ENCODE results near the gene EML1. TPM values are rescaled to one million over a fixed set of nuclear protein-coding genes. Genes with fewer than 3 reads are reported as not detected.

Gene EML1
- total RNA-seq, 1 experiment from 2014 or later = 16.1 TPM

DNA sequence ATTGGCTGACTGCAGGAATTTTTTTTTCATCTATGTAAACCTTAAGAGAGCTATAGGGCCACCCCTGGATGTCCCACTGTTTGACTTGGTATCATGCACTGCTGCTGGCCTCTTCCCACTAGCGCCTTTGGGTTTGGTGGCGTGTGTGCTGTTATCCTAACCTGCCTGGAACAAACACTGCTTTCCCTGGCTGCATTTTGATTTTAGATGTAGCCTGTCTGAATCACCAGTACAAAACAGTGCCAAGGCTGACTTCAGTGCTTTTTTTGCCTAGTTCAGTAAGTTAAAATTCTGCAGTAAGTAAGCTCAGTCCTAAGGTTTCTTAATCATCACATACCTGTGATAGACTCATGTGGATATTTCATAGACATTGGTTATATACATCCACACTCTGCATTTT is 99.2 kb downstream of the EML1 start:
- H3K9me3 Mint-ChIP-seq = no peaks in the 10 kb centered on the region
- no peak for TF ChIP-seq FOXJ3 (CRISPR knock-in tag; IDR thresholded peaks at IDR 0.05; ENCODE audit: borderline replicate concordance)
- no peak for TF ChIP-seq SMAD4 (CRISPR knock-in tag; IDR thresholded peaks at IDR 0.05)
- no peak overlapping the region for H3K4me3 Mint-ChIP-seq
- DNase-seq (ENCODE audit: low spot score) (no peak), ATAC-seq (no peak)
- POLR2A ChIA-PET = no interaction called here
- no peaks in the 10 kb centered on the region; the same call in 1 of the 2 replicates for H3K27me3 Mint-ChIP-seq (ENCODE audit: low read depth)
- H3K4me1 Mint-ChIP-seq = peaks cover 46% of the 10 kb centered on the region
- no peak overlapping the region for H3K27ac Mint-ChIP-seq
- CTCF ChIA-PET = interaction anchor here (0.9 to 1.8 kb wide), 3 partner anchors 17 to 162 kb away, joined by 3 to 6 read pairs (median 6); no protein-coding TSS in a partner anchor
- no peaks in the 10 kb centered on the region for H3K36me3 Mint-ChIP-seq

DNA sequence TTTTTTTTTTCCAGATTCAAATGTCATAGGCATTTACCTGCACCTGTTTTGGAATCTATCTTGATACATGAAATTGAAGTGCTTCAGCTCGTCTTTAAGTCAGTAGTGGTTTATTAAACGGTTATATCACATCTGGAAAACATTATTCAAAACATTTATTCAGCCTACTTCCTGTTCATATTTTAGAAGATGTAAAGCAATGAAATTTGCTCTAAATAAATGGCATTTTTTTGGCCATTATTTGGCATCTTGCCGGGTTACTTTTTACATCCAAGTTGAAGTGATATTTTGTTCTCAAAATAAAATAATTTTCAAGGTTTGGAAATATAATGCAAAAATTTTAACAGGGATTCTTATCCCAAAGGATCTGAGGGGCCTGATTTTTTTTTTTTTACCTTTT is 103.1 kb downstream of the EML1 start:
- CTCF ChIA-PET = interaction anchor here (3.5 kb wide), 1 partner anchor 166 kb away, joined by 14 read pairs; no protein-coding TSS in a partner anchor
- peaks cover 23% of the 10 kb centered on the region for H3K4me1 Mint-ChIP-seq
- ATAC-seq (no peak), DNase-seq (ENCODE audit: low spot score) (no peak)
- TF ChIP-seq, protein P1, sequence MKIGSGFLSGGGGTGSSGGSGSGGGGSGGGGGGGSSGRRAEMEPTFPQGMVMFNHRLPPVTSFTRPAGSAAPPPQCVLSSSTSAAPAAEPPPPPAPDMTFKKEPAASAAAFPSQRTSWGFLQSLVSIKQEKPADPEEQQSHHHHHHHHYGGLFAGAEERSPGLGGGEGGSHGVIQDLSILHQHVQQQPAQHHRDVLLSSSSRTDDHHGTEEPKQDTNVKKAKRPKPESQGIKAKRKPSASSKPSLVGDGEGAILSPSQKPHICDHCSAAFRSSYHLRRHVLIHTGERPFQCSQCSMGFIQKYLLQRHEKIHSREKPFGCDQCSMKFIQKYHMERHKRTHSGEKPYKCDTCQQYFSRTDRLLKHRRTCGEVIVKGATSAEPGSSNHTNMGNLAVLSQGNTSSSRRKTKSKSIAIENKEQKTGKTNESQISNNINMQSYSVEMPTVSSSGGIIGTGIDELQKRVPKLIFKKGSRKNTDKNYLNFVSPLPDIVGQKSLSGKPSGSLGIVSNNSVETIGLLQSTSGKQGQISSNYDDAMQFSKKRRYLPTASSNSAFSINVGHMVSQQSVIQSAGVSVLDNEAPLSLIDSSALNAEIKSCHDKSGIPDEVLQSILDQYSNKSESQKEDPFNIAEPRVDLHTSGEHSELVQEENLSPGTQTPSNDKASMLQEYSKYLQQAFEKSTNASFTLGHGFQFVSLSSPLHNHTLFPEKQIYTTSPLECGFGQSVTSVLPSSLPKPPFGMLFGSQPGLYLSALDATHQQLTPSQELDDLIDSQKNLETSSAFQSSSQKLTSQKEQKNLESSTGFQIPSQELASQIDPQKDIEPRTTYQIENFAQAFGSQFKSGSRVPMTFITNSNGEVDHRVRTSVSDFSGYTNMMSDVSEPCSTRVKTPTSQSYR (CRISPR knock-in tag; IDR thresholded peaks at IDR 0.05) = no peak
- TF ChIP-seq GTF2I (CRISPR knock-in tag; conservative IDR thresholded peaks at IDR 0.05) (no peak), ESRRA (CRISPR knock-in tag; IDR thresholded peaks at IDR 0.05; ENCODE audit: borderline replicate concordance) (no peak), ATF1 (CRISPR knock-in tag; IDR thresholded peaks at IDR 0.05) (no peak), ZBTB21 (CRISPR knock-in tag; IDR thresholded peaks at IDR 0.05; ENCODE audit: borderline replicate concordance) (no peak), ZNF138 (CRISPR knock-in tag; conservative IDR thresholded peaks at IDR 0.05) (no peak), RELA (CRISPR knock-in tag; IDR thresholded peaks at IDR 0.05; ENCODE audit: borderline replicate concordance) (no peak)
- TF ChIP-seq, protein P2, sequence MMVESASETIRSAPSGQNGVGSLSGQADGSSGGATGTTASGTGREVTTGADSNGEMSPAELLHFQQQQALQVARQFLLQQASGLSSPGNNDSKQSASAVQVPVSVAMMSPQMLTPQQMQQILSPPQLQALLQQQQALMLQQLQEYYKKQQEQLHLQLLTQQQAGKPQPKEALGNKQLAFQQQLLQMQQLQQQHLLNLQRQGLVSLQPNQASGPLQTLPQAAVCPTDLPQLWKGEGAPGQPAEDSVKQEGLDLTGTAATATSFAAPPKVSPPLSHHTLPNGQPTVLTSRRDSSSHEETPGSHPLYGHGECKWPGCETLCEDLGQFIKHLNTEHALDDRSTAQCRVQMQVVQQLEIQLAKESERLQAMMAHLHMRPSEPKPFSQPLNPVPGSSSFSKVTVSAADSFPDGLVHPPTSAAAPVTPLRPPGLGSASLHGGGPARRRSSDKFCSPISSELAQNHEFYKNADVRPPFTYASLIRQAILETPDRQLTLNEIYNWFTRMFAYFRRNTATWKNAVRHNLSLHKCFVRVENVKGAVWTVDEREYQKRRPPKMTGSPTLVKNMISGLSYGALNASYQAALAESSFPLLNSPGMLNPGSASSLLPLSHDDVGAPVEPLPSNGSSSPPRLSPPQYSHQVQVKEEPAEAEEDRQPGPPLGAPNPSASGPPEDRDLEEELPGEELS (CRISPR knock-in tag; IDR thresholded peaks at IDR 0.05) = no peak
- TF ChIP-seq, protein P3, sequence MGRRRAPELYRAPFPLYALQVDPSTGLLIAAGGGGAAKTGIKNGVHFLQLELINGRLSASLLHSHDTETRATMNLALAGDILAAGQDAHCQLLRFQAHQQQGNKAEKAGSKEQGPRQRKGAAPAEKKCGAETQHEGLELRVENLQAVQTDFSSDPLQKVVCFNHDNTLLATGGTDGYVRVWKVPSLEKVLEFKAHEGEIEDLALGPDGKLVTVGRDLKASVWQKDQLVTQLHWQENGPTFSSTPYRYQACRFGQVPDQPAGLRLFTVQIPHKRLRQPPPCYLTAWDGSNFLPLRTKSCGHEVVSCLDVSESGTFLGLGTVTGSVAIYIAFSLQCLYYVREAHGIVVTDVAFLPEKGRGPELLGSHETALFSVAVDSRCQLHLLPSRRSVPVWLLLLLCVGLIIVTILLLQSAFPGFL (CRISPR knock-in tag; IDR thresholded peaks at IDR 0.05; ENCODE audit: borderline replicate concordance) = no peak
- TF ChIP-seq, protein P4, sequence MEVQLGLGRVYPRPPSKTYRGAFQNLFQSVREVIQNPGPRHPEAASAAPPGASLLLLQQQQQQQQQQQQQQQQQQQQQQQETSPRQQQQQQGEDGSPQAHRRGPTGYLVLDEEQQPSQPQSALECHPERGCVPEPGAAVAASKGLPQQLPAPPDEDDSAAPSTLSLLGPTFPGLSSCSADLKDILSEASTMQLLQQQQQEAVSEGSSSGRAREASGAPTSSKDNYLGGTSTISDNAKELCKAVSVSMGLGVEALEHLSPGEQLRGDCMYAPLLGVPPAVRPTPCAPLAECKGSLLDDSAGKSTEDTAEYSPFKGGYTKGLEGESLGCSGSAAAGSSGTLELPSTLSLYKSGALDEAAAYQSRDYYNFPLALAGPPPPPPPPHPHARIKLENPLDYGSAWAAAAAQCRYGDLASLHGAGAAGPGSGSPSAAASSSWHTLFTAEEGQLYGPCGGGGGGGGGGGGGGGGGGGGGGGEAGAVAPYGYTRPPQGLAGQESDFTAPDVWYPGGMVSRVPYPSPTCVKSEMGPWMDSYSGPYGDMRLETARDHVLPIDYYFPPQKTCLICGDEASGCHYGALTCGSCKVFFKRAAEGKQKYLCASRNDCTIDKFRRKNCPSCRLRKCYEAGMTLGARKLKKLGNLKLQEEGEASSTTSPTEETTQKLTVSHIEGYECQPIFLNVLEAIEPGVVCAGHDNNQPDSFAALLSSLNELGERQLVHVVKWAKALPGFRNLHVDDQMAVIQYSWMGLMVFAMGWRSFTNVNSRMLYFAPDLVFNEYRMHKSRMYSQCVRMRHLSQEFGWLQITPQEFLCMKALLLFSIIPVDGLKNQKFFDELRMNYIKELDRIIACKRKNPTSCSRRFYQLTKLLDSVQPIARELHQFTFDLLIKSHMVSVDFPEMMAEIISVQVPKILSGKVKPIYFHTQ (CRISPR knock-in tag; IDR thresholded peaks at IDR 0.05) = no peak
- POLR2A ChIA-PET = no interaction called here
- H3K4me3 Mint-ChIP-seq = no peak overlapping the region
- H3K27ac Mint-ChIP-seq = no peak overlapping the region
- H3K27me3 Mint-ChIP-seq (ENCODE audit: low read depth) = no peaks in the 10 kb centered on the region
- no peaks in the 10 kb centered on the region for H3K9me3 Mint-ChIP-seq
- H3K36me3 Mint-ChIP-seq = peaks cover 7% of the 10 kb centered on the region

DNA sequence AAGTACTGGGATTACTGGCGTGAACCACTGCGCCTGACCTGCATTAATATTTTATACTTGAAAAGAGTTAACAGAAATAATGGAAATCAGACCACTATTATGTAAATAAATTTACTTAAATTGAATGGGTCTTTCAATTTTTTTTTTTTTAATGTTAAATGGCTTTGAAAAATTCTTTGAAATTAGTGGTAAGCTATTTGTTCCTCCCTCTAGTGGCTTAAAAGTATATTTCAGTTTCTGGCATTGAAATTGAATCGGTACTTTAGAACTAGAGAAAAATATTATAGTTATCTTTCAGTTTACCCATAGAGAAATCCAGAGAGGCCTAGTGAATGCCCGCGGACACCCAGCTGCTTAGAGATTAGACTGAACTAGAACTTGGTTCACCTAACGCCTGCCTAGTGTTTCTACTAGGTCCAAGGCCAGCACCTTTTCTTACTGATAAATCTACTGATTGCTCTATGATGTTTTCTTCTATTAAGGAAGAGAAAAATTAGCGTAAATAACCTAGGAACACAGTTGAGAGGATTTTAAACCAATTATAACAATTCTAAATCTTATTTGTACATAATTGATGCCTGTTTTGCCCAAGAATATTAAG is 106.5 kb downstream of the EML1 start:
- no peak overlapping the region for H3K4me3 Mint-ChIP-seq
- H3K9me3 Mint-ChIP-seq = peaks cover 28% of the 10 kb centered on the region
- peaks cover 7% of the 10 kb centered on the region for H3K4me1 Mint-ChIP-seq
- DNase-seq (ENCODE audit: low spot score) (no peak), ATAC-seq (no peak)
- H3K36me3 Mint-ChIP-seq = peaks cover 35% of the 10 kb centered on the region
- no peak for TF ChIP-seq ZNF121 (CRISPR knock-in tag; IDR thresholded peaks at IDR 0.05)
- TF ChIP-seq, protein P5, sequence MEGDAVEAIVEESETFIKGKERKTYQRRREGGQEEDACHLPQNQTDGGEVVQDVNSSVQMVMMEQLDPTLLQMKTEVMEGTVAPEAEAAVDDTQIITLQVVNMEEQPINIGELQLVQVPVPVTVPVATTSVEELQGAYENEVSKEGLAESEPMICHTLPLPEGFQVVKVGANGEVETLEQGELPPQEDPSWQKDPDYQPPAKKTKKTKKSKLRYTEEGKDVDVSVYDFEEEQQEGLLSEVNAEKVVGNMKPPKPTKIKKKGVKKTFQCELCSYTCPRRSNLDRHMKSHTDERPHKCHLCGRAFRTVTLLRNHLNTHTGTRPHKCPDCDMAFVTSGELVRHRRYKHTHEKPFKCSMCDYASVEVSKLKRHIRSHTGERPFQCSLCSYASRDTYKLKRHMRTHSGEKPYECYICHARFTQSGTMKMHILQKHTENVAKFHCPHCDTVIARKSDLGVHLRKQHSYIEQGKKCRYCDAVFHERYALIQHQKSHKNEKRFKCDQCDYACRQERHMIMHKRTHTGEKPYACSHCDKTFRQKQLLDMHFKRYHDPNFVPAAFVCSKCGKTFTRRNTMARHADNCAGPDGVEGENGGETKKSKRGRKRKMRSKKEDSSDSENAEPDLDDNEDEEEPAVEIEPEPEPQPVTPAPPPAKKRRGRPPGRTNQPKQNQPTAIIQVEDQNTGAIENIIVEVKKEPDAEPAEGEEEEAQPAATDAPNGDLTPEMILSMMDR (IDR thresholded peaks at IDR 0.05) = peak; percentile 37
- CTCF ChIA-PET = interaction anchor here (0.6 to 2.2 kb wide), 15 partner anchors 11 to 216 kb away, joined by 3 to 13 read pairs (median 4); partner anchors contain the start of genes CYP46A1 and EVL
- H3K27me3 Mint-ChIP-seq (ENCODE audit: low read depth) = no peaks in the 10 kb centered on the region
- no peak overlapping the region for H3K27ac Mint-ChIP-seq
- POLR2A ChIA-PET = no interaction called here

All from WTC11 (cell line).